Neutrophil (primary cell): ENCODE results near the gene SH3BGRL3.
"Not testable (repeated sequence)": the region's sequence is repeated elsewhere in the genome, so short reads cannot be mapped to it uniquely, and the experiment has no call there.

Source experiments
- H3K27ac ChIP-seq: fragments of 200-600 bp; sonication (generic); 2 replicates; pipeline ENCODE4 v1.5.1; 2016; ENCODE audit warnings: mild to moderate bottlenecking, moderate library complexity
- H3K27me3 ChIP-seq: fragments of 200-600 bp; sonication (generic); 2 replicates; pipeline ENCODE4 v1.6.0; 2016; ENCODE audit warnings: mild to moderate bottlenecking
- H3K36me3 ChIP-seq: fragments of 200-600 bp; sonication (generic); 2 replicates; pipeline ENCODE4 v1.5.1; 2017
- H3K4me1 ChIP-seq, 2 experiments: fragments of 200-600 bp in 1 of 2; sonication (generic) in 1 of 2; 1 replicate in 1 of 2; 2 replicates in 1 of 2; pipeline versions ENCODE4 v1.5.1 to v1.6.1; 2013 to 2016; ENCODE audit warnings: low read depth in 1 of 2, low read length in 1 of 2, mild to moderate bottlenecking in 1 of 2, moderate library complexity in 1 of 2; ENCODE audit not compliant: control insufficient read depth in 1 of 2, insufficient read depth in 1 of 2
- H3K4me3 ChIP-seq, 2 experiments: fragments of 200-600 bp in 1 of 2; sonication (generic) in 1 of 2; 1 replicate in 1 of 2; 2 replicates in 1 of 2; pipeline ENCODE4 v1.5.1; 2013 to 2016; ENCODE audit warnings: low read depth in 1 of 2, low read length in 1 of 2, mild to moderate bottlenecking in 1 of 2, moderate library complexity in 1 of 2
- H3K9me3 ChIP-seq: fragments of 200-600 bp; sonication (generic); 2 replicates; pipeline ENCODE4 v1.5.1; 2016
- CTCF ChIP-seq: fragments of 200-600 bp; sonication (generic); IDR thresholded peaks from 2 replicates; pipeline ENCODE4 v1.5.1; 2016; ENCODE audit warnings: antibody characterized with exemption

SH3BGRL3 gene

GRCh38 chr1:26279456-26280332 lies at the start of gene SH3BGRL3:
TSS of gene SH3BGRL3 (plus strand) at chr1:26280086. CDS start at chr1:26280156, 70 bp downstream.
- H3K9me3 ChIP-seq: no peaks in the 10 kb centered on the region
- peak within 1 kb of the TSS; percentile 100 for H3K27ac ChIP-seq
- peaks cover 40% of the 10 kb centered on the region for H3K36me3 ChIP-seq
- H3K4me3 ChIP-seq: peak within 1 kb of the TSS; percentile 83 to 97
- H3K27me3 ChIP-seq: no peaks in the 10 kb centered on the region
- TF ChIP-seq CTCF: peak; percentile 57
- H3K4me1 ChIP-seq: peaks cover 65 to 84% of the 10 kb centered on the region in 2 experiments

GRCh38 chr1:26230682-26231081 lies 49.2 kb upstream of the SH3BGRL3 start:
- Histone ChIP-seq H3K4me1 (peaks cover 17% of the 10 kb centered on the region in 2 experiments), H3K27me3 (peaks cover 16% of the 10 kb centered on the region), H3K27ac (peak overlapping the region; percentile 30)
- not testable (repeated sequence) for H3K36me3 ChIP-seq, H3K9me3 ChIP-seq, H3K4me3 ChIP-seq

GRCh38 chr1:26233903-26234643 lies 45.8 kb upstream of the SH3BGRL3 start, which contains the start of gene CEP85:
TSS of gene CEP85 (plus strand) at chr1:26234200. CDS start at chr1:26239784, 5,584 bp downstream.
- Histone ChIP-seq H3K9me3 (no peaks in the 10 kb centered on the region), H3K4me3 (peak within 1 kb of the TSS; percentile 72 to 89), H3K27me3 (no peaks in the 10 kb centered on the region), H3K36me3 (no peaks in the 10 kb centered on the region), H3K4me1 (peaks cover 28 to 30% of the 10 kb centered on the region in 2 experiments), H3K27ac (peak within 1 kb of the TSS; percentile 86)
- TF ChIP-seq CTCF: peak; percentile 99

GRCh38 chr1:26234644-26235370 lies 45.1 kb upstream of the SH3BGRL3 start:
- Histone ChIP-seq H3K27ac (peak overlapping the region; percentile 86), H3K9me3 (no peaks in the 10 kb centered on the region), H3K4me1 (peaks cover 28 to 30% of the 10 kb centered on the region in 2 experiments), H3K27me3 (no peaks in the 10 kb centered on the region), H3K4me3 (peak overlapping the region; percentile 72 to 89), H3K36me3 (no peaks in the 10 kb centered on the region)
- no peak for TF ChIP-seq CTCF

- Histone ChIP-seq H3K4me1 (peaks cover 28 to 30% of the 10 kb centered on the region in 2 experiments), H3K4me3 (peak overlapping the region in 1 of 2 experiments; percentile 20), H3K27me3 (no peaks in the 10 kb centered on the region), H3K9me3 (no peaks in the 10 kb centered on the region), H3K27ac (peak overlapping the region; percentile 76), H3K36me3 (no peaks in the 10 kb centered on the region)
- no peak for TF ChIP-seq CTCF
Measured at GRCh38 chr1:26237230-26237966, 42.5 kb upstream of the SH3BGRL3 start.
